Glutamatergic neuron (in vitro differentiated cells): ENCODE measurements around the gene YOD1. TPM values are rescaled to one million over a fixed set of nuclear protein-coding genes. Genes with fewer than 3 reads are reported as not detected.

Experiments used
- DNase-seq: peaks from one replicate; pipeline ENCODE4 v3.0.0; 2022
- H3K27ac Mint-ChIP-seq: one replicate; pipeline ENCODE4 v1.8.0; 2020; ENCODE audit warnings: mild to moderate bottlenecking, mixed read lengths, inconsistent platforms; ENCODE audit not compliant: unreplicated experiment
- H3K27me3 Mint-ChIP-seq: one replicate; pipeline ENCODE4 v1.8.0; 2020; ENCODE audit warnings: mild to moderate bottlenecking, moderate library complexity, mixed read lengths, inconsistent platforms; ENCODE audit not compliant: unreplicated experiment
- H3K36me3 Mint-ChIP-seq: one replicate; pipeline ENCODE4 v1.8.0; 2020; ENCODE audit warnings: mild to moderate bottlenecking, mixed read lengths, inconsistent platforms; ENCODE audit not compliant: unreplicated experiment
- H3K4me1 Mint-ChIP-seq: one replicate; pipeline ENCODE4 v1.8.0; 2020; ENCODE audit warnings: mild to moderate bottlenecking, low read depth, mixed read lengths, inconsistent platforms; ENCODE audit not compliant: unreplicated experiment
- H3K4me3 Mint-ChIP-seq: one replicate; pipeline ENCODE4 v1.8.0; 2020; ENCODE audit warnings: mild to moderate bottlenecking, mixed read lengths, inconsistent platforms; ENCODE audit not compliant: unreplicated experiment
- H3K9me3 Mint-ChIP-seq: one replicate; pipeline ENCODE4 v1.8.0; 2020; ENCODE audit warnings: mild to moderate bottlenecking, moderate library complexity, mixed read lengths, inconsistent platforms; ENCODE audit not compliant: unreplicated experiment
- total RNA-seq: library from RNA; stranded (reverse); fragmentation: NEBNext Ultra II Directional; extraction: Animal tissue kit (Norgen Biotek cat#: 25700); gene quantifications from one replicate; pipeline ENCODE4 v1.2.1, GENCODE V29; 2021; ENCODE audit not compliant: unreplicated experiment
- TF ChIP-seq, protein P1 (sequence below): fragments of 200-600 bp; sonication (generic); IDR thresholded peaks from one replicate; pipeline ENCODE4 v1.5.0; 2021; ENCODE audit not compliant: partially characterized antibody, unreplicated experiment

Gene YOD1
- total RNA-seq, 1 donor from 2014 or later = 7.9 TPM

DNA sequence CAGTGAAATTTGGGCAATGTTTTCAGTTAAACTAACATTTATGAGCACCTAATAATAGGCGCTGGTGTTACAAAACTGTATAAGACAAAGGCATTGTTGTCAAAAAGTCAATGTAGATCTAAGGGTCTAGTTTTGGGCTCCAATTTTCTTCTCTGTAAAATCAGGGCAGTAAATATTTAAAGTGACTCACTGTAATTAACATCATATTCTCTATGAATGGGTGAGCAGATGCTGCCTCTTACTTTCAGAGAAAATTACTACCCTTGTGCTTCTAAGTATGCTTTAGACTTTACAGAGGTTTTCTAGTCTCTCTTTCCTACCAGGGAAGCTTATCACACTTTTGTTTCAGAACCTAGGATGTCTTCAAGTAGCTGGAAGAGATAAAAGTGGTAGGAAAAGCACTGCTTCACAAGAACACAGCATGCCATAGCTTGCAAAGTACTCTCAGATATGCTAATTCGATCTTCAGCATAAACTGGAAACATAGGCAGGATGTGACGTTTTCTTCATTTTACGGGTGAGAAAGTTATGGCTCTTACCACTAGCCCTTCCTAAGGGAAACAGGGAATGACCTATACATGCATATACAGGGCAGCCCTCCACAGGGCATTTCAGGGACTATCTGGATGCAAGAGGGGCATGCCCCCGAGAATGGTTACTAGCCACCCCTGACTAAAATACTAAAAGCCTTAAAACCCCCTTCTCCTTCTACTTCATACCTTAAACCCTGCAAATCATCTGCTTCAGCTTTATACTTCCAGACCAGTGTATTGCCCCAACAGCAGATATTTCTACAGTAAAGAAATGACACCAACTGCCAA is 21.1 kb downstream of the YOD1 start:
- Mint-ChIP-seq H3K36me3 (no peaks in the 10 kb centered on the region), H3K27ac (no peak overlapping the region), H3K9me3 (no peaks in the 10 kb centered on the region), H3K4me3 (no peak overlapping the region), H3K4me1 (no peaks in the 10 kb centered on the region), H3K27me3 (peaks cover 1% of the 10 kb centered on the region)
- TF ChIP-seq, protein P1, sequence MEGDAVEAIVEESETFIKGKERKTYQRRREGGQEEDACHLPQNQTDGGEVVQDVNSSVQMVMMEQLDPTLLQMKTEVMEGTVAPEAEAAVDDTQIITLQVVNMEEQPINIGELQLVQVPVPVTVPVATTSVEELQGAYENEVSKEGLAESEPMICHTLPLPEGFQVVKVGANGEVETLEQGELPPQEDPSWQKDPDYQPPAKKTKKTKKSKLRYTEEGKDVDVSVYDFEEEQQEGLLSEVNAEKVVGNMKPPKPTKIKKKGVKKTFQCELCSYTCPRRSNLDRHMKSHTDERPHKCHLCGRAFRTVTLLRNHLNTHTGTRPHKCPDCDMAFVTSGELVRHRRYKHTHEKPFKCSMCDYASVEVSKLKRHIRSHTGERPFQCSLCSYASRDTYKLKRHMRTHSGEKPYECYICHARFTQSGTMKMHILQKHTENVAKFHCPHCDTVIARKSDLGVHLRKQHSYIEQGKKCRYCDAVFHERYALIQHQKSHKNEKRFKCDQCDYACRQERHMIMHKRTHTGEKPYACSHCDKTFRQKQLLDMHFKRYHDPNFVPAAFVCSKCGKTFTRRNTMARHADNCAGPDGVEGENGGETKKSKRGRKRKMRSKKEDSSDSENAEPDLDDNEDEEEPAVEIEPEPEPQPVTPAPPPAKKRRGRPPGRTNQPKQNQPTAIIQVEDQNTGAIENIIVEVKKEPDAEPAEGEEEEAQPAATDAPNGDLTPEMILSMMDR = no peak
- DNase-seq = no peak

DNA sequence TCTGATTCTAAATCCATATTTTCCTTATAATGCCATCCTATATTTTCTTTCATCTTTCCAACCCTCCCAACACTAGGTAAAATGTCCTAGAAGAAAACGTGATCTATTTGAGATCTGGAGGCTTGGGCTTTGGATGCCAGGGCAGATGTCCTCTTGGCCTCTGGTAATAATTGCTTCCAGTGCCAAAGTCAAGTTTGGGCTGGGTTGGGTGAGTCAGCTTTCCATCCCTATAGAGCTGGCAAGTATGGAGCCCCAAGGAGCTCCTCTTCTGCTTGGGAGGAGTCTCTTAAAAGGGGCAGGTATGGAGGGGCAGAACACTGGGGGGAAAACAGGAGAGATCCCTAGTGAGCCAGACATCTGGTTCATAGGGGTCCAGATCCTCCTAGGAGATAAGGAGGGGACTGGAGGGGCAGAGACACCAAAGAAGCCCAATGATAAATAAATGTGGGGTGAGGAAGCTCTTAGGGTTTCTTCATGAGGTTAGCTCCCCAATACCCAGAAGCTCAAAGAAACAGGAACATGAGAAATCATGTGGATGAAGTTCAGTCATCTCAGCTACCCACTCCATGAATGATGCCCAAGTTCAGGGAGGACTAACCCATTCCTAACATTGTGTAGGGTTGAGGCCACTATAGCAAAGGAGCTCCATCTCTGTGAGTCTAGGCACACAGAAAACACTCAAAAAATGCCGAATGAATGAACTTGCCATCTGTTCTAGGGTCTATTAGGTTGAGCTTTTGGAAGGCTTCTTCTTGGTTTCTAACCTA is 21.9 kb downstream of the YOD1 start:
- Mint-ChIP-seq H3K27ac (no peak overlapping the region), H3K4me3 (no peak overlapping the region), H3K4me1 (no peaks in the 10 kb centered on the region), H3K36me3 (no peaks in the 10 kb centered on the region), H3K27me3 (peaks cover 3% of the 10 kb centered on the region), H3K9me3 (no peaks in the 10 kb centered on the region)
- TF ChIP-seq, protein P1 = no peak
- no peak for DNase-seq

DNA sequence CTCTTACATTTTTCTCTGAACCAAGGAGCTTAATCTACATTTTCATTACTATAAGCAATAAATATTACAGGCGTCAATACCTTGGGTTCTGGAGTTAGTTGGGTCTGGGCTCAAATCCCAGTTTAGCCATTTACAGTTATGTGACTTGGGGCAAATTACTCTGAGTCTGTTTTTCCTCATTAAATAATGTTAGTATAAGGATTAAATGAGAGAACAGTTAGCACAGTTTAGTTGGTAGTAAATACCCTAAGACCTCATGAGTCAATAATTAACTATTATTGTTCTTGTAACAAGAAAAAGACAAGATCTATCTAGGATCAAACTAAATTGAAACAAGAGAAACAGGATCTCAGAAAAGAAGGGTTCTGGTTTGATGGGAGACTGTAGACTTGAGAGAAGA is 23.1 kb downstream of the YOD1 start:
- H3K4me3 Mint-ChIP-seq = no peak overlapping the region
- H3K27ac Mint-ChIP-seq = no peak overlapping the region
- H3K27me3 Mint-ChIP-seq = peaks cover 3% of the 10 kb centered on the region
- TF ChIP-seq, protein P1 = no peak
- DNase-seq = no peak
- no peaks in the 10 kb centered on the region for H3K4me1 Mint-ChIP-seq
- no peaks in the 10 kb centered on the region for H3K9me3 Mint-ChIP-seq
- no peaks in the 10 kb centered on the region for H3K36me3 Mint-ChIP-seq

DNA sequence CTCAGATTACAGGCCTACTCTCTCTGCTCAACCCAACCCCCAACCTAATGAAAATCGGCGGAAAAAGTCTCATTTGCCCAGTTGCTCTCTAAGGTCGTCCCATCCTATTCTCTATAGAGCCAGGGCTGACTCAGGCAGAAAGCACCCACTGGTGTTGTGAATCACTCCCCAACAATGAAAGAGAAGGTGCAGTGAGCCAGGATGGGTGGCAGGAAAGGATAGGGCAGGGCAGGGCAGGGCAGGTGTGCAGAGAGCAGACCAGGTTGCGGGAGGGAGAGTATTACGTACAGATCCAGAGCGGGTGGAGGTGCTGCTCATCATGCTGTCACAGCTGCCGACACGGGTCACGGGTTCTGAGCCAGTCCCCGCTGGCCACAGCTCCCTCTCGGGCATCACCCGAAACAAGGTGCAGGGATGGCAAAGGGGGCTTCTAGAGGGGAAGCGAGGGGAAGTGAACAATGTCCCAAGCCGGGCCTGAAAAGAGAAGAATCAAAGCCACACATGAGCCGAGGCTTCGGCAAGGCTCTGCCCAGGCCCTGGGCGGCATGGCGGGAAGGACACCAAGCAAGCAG is 23.7 kb downstream of the YOD1 start:
- Mint-ChIP-seq H3K27me3 (peaks cover 3% of the 10 kb centered on the region), H3K36me3 (no peaks in the 10 kb centered on the region), H3K4me3 (no peak overlapping the region), H3K27ac (no peak overlapping the region), H3K9me3 (no peaks in the 10 kb centered on the region), H3K4me1 (no peaks in the 10 kb centered on the region)
- TF ChIP-seq, protein P1 = no peak
- DNase-seq = no peak

DNA sequence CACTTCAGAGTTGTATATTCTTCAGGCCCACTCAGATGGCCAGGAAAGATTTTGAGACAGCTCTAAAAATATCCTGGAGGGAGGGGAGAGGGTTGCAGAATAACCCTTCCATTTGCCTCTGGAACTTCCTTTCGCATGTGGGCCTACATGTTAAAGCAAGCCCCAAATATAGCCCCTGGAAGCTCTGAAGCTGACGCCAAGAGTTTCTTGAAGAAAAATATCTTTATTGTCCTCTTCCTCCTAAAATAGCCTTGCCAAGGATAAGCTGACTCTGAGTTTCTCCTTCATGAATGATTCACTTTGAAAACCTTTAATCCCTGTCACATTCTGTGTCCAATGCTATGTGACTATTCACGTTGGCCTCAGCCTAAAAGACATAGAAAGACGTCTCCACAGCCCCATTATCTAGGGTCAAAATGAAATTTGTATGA is 24.9 kb downstream of the YOD1 start:
- Mint-ChIP-seq H3K4me1 (no peaks in the 10 kb centered on the region), H3K36me3 (no peaks in the 10 kb centered on the region), H3K4me3 (no peak overlapping the region), H3K27me3 (peaks cover 3% of the 10 kb centered on the region), H3K9me3 (no peaks in the 10 kb centered on the region), H3K27ac (no peak overlapping the region)
- TF ChIP-seq, protein P1 = no peak
- no peak for DNase-seq
